ENCODE results near the gene CTSC.

The CTSC gene

DNA sequence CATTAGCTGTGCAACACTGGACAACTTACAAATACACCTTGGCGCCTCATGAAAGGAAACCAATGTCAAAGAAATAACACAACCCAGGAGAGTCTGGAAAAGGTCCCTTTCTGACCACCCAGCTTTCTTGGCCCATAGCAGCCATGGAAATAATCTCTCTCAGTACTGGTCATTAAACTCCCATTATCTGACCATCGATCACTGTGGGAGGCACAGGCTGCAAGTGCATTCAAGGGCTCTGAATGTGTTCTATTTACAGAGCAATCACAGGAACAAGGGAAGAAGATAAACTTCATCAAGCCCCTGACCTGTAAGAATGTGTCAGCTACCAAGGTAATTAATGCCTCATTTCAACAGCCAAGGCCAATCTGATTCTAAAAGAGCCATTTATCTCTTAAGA is 40.1 kb downstream of the CTSC start:
- Mint-ChIP-seq H3K4me1 (ENCODE audit: low read depth) (peaks cover 3% of the 10 kb centered on the region), H3K27me3 (no peaks in the 10 kb centered on the region), H3K27ac (no peak overlapping the region), H3K4me3 (no peak overlapping the region), H3K36me3 (peaks cover 34% of the 10 kb centered on the region), H3K9me3 (ENCODE audit: low read depth) (no peaks in the 10 kb centered on the region)

DNA sequence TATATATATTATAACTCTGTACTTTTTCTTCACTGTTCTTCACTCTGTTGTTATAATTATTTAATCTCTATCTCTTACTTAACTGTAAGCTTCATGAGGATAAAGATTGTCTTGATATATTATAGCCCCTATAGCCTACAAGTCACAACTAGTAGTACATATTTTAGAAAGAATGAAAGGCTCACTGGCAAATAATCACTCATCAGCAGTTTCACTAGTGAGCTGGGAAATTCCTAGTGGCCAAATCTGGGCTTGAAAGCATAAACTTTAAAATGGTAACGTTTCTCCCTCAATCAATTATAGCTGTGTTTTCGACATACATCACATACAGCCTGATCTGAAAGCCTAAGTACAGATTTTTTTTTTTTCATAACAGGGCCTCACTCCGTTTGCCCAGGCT is 42.5 kb downstream of the CTSC start:
- Mint-ChIP-seq H3K27ac (no peak overlapping the region), H3K36me3 (peaks cover 33% of the 10 kb centered on the region), H3K4me1 (ENCODE audit: low read depth) (peaks cover 3% of the 10 kb centered on the region), H3K27me3 (no peaks in the 10 kb centered on the region), H3K9me3 (ENCODE audit: low read depth) (no peaks in the 10 kb centered on the region), H3K4me3 (no peak overlapping the region)

DNA sequence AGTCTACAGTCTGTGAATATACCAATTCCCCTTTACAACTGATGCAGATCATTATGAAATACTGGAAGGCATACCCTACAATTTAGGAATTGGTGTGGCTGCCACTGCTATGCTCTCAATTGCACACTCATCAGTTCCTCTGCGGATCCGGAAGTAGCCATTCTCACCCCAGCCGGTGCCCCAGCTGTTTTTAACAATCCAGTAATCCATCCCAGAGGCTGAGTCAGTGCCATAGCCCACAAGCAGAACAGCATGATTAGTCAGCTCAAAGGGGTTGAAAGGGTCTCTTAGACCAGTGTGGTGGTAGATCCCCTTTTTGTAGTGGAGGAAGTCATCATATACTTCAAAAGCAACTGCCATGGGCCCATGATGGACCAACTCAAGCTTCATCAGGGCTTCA is 43.6 kb downstream of the CTSC start:
- Mint-ChIP-seq H3K27ac (no peak overlapping the region), H3K4me3 (no peak overlapping the region), H3K9me3 (ENCODE audit: low read depth) (no peaks in the 10 kb centered on the region), H3K36me3 (peaks cover 36% of the 10 kb centered on the region), H3K4me1 (ENCODE audit: low read depth) (peaks cover 3% of the 10 kb centered on the region), H3K27me3 (no peaks in the 10 kb centered on the region)

DNA sequence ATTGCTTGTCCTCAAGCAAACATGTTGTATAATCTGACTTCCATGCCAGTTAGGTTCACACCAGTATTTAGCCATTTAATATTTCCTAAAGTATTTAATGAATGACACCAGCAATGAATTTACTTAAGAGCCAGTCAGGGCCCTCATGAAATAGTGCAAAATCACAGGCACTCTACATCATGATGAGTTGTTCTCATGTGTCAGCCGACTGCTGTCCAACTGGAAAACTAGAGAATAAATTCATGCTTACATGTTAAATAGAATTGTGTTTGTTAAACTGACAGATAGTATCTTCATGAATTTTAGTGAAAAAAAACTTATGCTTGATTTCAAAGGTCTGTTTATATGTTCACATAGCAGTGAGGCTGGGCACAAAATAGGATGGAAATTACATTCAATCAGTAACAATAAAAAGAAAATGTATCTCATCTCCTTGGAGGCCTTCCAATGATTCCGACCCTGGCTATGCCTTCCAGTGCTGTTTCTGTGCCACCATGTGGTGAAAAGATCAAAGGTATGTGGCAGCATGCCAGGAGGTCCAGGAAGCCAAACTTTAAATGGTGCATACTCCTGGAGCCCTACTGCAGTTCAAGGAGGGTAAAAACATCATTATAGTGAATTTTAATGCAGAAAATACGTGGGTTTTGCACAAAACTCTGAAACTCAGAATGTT is 45.2 kb downstream of the CTSC start:
- Mint-ChIP-seq H3K36me3 (peaks cover 45% of the 10 kb centered on the region), H3K27ac (no peak overlapping the region), H3K4me3 (no peak overlapping the region), H3K4me1 (ENCODE audit: low read depth) (peaks cover 3% of the 10 kb centered on the region), H3K27me3 (no peaks in the 10 kb centered on the region), H3K9me3 (ENCODE audit: low read depth) (peaks cover 11% of the 10 kb centered on the region)

DNA sequence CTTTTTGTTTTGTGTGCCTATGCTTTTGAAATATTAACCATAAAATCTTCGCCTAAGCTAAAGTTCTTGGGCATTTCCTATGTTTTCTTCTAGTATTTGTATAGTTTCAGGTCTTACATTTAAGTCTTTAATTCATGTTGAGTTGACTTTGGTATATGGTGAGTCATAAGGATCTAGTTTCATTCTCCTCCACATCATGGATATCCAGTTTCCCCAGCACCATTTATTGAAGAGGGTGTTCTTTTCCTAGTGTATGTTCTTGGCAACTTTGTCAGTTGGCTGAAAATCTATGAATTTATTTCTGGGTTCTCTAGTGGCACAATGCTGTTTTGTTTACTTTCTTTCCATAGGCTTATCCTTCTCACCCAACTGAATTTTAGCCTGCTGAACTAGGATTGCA is 49.0 kb downstream of the CTSC start:
- Mint-ChIP-seq H3K4me3 (no peak overlapping the region), H3K9me3 (ENCODE audit: low read depth) (peaks cover 11% of the 10 kb centered on the region), H3K36me3 (peaks cover 30% of the 10 kb centered on the region), H3K4me1 (ENCODE audit: low read depth) (peaks cover 3% of the 10 kb centered on the region), H3K27ac (no peak overlapping the region), H3K27me3 (no peaks in the 10 kb centered on the region)

DNA sequence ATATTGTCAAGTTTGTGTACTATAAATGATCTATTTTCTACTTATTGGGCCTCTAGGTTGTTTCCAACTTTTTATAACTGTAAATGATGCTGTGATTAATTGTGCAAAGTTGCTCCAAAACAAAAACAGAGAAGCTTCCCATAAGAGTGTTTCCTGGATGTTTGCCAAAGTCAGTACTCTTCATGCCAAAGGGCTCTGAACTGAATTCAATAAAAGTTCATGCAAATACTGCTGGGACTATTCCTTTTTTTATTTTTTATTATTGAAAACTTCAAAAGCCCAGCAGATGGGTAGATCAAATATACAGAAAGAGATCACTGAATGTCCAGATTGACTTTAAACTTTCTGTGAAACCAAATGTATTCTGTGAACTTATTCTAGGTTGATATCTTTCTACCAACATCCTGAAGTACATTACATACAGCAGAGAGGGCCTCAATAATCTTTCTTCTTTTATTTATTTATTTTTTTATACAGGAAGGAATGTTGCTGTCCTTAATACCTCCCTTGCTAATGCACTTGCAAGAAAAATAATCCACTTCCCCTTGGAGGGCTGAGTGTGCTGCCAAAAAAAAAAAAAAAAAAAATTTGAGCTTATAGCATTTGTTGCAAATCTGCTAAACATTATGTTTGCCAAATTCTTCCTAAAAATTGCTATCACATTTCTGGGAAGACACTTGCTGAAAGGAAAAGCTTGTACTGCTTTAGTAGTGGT is 53.0 kb downstream of the CTSC start:
- Mint-ChIP-seq H3K27ac (no peak overlapping the region), H3K36me3 (peaks cover 27% of the 10 kb centered on the region), H3K4me1 (ENCODE audit: low read depth) (no peaks in the 10 kb centered on the region)

DNA sequence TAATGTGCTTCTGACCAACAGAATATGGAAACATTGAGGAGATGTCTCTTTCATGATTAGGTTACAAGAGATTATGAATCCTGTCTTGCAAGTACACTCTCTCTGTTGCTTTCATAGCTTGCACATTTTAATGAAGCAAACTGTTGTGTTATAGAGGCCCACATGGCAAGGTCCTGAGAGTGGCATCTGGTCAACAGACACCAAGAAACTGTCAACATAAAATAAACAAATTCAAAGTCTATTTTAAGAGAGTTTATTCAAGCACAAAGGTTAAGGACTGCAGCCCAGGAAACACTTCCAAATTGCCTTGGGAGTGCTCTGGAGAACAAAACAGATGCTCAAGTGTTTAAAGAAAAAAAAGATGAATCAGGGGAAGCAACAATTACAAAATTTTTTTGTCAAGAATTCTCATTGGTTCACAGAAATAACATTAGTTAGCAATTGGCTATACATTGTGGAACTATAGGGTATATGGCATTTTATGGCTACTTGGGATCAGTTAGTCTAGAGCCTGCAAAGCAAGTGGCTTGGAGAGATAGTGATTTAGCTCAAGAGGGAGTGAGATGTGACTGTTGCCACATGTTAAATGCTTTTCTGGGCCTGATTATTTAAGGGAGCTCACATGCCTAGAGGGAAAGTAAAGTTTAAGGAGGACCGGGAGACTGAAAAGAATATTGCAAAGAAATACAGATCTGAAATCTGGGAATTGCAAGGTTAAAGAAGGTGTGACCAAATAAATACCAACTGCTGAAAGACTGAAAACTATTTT is 54.6 kb downstream of the CTSC start:
- no peaks in the 10 kb centered on the region for H3K27me3 Mint-ChIP-seq

More for the DNA sequence above, 53.0 kb downstream of the CTSC start:
- Mint-ChIP-seq H3K9me3 (ENCODE audit: low read depth) (peaks cover 11% of the 10 kb centered on the region), H3K27me3 (no peaks in the 10 kb centered on the region), H3K4me3 (no peak overlapping the region)

DNA sequence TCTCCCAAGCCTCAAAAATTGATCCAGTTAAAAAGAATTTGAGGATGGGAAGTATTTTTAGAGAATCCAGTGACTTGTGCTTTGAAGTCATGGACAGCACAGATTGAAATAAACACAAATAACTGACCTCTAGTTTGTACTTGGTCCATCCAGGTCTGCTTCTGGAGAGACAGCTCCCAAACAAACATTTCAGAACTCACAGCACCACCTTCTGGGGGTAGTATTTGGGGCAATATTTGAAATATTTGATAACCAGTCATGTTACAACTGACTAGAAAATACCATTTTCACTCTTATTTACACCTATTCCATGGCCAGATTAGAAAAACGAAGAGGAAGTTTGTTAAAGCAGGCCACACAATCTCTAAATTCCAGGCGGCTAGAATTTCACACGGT is 56.2 kb downstream of the CTSC start:
- Mint-ChIP-seq H3K4me3 (no peak overlapping the region), H3K27me3 (no peaks in the 10 kb centered on the region), H3K36me3 (peaks cover 15% of the 10 kb centered on the region), H3K4me1 (ENCODE audit: low read depth) (no peaks in the 10 kb centered on the region), H3K9me3 (ENCODE audit: low read depth) (no peaks in the 10 kb centered on the region), H3K27ac (no peak overlapping the region)

More for the DNA sequence above, 54.6 kb downstream of the CTSC start:
- Mint-ChIP-seq H3K36me3 (peaks cover 19% of the 10 kb centered on the region), H3K27ac (no peak overlapping the region), H3K4me1 (ENCODE audit: low read depth) (no peaks in the 10 kb centered on the region), H3K4me3 (no peak overlapping the region), H3K9me3 (ENCODE audit: low read depth) (peaks cover 4% of the 10 kb centered on the region)

DNA sequence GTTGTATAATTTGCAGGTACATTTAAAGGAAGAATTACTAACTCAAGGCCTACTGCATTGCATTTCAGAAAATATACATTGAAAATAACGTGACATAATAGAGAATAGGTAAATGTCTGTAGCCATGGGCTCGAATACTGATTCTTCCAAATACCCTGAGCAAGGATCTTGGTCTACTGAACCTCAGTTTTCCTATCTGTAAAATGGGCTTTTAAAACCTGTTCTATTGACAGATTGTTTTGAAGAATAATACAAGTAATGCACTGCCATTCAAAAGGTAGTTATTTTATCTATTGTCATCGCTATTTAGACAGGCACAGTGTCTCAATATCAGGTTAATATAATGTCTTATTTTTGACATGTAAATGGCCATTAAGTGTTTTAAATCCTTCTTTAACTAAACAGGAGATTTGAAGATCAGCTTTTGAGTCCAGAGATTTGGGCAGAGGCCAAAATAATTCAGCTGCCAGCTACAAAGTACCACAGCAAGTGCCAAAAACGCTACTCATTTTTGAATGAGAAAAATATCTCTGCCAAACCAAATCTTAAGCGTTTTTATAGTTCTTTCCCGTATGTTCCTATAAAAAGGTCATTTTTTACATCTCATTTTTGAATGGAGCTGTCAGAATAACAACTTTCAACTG is 56.7 kb downstream of the CTSC start:
- H3K36me3 Mint-ChIP-seq, result peaks cover 15% of the 10 kb centered on the region
- no peak overlapping the region for H3K27ac Mint-ChIP-seq

DNA sequence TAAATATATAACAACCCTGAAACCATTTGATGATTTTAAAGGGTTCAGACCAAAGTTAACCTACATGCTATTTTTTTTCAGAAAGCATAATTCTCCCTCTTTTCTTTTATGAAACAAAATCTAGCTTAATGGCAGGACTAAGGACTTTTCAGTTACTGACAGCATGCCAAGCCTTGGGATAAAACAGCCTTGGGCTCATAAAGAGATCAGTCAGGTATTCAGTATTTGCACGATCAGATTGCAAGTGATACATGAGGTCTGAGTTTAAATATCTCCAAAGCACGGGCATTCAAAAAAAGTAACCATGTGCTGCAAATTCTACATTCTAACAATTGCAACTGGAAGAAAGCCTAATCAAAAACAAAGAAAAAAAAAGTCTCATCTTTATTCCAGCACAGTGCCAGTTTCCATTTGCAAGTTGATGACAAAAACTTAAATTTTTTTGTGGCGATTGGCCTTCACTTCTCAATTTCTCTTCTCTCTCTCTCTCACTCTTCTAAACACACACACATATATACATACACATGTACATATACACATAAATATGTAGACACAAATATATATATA is 60.1 kb downstream of the CTSC start:
- Mint-ChIP-seq H3K4me1 (ENCODE audit: low read depth) (no peaks in the 10 kb centered on the region), H3K4me3 (no peak overlapping the region), H3K36me3 (peaks cover 8% of the 10 kb centered on the region), H3K9me3 (ENCODE audit: low read depth) (no peaks in the 10 kb centered on the region), H3K27ac (no peak overlapping the region), H3K27me3 (no peaks in the 10 kb centered on the region)

More for the DNA sequence above, 56.7 kb downstream of the CTSC start:
- H3K27me3 Mint-ChIP-seq, result no peaks in the 10 kb centered on the region
- H3K4me1 Mint-ChIP-seq (ENCODE audit: low read depth), result no peaks in the 10 kb centered on the region
- H3K4me3 Mint-ChIP-seq, result no peak overlapping the region
- H3K9me3 Mint-ChIP-seq (ENCODE audit: low read depth), result no peaks in the 10 kb centered on the region

DNA sequence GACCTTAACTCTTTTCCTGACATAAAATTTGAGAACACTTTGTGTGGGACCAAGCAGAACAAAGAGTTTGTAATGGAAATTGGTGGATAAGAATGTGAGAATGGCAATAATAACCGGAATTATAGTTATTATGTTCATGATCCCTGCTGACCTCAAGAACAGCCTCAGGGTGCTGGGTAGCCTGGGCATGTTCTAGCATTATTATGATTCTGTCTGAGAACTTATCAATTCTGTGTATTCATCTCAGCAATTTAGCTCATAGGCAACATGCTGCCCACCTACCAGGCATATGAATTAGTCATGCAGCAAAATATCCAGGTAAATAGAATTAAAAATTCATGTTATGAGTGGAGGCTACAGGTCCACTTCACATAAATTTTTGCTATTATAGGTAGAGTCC is 61.9 kb downstream of the CTSC start:
- no peak overlapping the region for H3K4me3 Mint-ChIP-seq
- no peak overlapping the region for H3K27ac Mint-ChIP-seq
- peaks cover 12% of the 10 kb centered on the region for H3K36me3 Mint-ChIP-seq
- no peaks in the 10 kb centered on the region for H3K9me3 Mint-ChIP-seq (ENCODE audit: low read depth)
- H3K27me3 Mint-ChIP-seq, result no peaks in the 10 kb centered on the region
- H3K4me1 Mint-ChIP-seq (ENCODE audit: low read depth), result no peaks in the 10 kb centered on the region

DNA sequence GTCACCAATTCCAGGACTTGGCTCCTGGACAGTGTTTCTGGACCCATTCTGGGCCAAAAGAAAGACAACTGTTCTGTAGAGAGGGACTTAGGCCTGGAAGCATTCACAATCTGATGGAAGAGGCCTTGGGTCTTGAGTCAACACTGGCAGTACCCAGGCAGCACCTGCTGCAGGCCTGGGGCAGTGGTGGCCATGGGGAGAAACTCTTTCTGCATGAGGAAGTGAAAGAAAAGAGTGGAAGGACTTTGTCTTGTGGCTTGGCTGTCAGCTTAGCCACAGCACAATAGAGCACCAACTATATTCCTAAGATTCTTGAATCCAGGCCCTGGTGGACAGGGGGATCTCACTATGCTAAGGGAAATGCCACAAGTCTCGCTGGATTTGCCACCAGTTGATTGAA is 70.6 kb downstream of the CTSC start:
- no peaks in the 10 kb centered on the region for H3K4me1 Mint-ChIP-seq (ENCODE audit: low read depth)
- H3K27me3 Mint-ChIP-seq, result no peaks in the 10 kb centered on the region
- H3K27ac Mint-ChIP-seq, result no peak overlapping the region
- peaks cover 36% of the 10 kb centered on the region for H3K36me3 Mint-ChIP-seq
- no peaks in the 10 kb centered on the region for H3K9me3 Mint-ChIP-seq (ENCODE audit: low read depth)
- H3K4me3 Mint-ChIP-seq, result no peak overlapping the region

DNA sequence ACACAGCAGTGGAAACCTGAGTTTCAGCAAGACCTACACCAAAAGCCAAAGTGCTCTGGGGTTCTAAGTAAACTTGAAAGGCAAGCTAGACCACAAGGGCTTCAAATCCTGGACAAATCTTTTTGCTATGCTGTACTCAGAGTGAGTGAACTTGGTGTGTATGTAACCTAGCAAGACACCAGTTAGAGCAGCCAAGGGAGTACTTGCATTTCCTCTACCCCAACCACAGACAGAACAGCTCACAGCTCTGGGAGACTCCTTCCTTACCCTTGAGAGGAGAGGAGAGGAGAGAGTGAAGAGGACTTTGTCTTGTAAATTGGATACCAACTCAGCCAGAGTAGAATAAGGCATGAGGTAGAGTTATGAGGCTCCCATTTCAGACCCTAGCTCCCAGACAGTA is 71.4 kb downstream of the CTSC start:
- H3K27me3 Mint-ChIP-seq, result no peaks in the 10 kb centered on the region
- H3K9me3 Mint-ChIP-seq (ENCODE audit: low read depth), result peaks cover 7% of the 10 kb centered on the region
- H3K36me3 Mint-ChIP-seq, result peaks cover 39% of the 10 kb centered on the region

DNA sequence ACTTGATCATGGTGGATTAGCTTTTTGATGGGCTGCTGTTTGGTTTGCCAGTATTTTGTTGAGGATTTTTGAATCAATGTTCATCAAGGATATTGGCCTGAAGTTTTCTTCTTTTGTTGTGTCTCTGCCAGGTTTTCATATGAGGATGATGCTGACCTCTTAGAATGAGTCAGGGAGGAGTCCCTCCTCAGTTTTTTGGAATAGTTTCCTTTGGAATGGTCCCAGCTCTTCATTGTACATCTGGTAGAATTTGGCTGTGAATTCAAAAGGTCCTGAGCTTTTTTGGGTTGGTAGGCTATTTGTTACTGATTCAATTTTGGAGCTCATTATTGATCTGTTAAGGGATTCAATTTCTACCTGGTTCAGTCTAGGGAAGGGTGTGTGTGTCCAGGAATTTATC is 78.1 kb downstream of the CTSC start:
- H3K36me3 Mint-ChIP-seq, result peaks cover 32% of the 10 kb centered on the region
- H3K4me3 Mint-ChIP-seq, result no peak overlapping the region

More for the DNA sequence above, 71.4 kb downstream of the CTSC start:
- H3K4me1 Mint-ChIP-seq (ENCODE audit: low read depth), result no peaks in the 10 kb centered on the region
- H3K4me3 Mint-ChIP-seq, result no peak overlapping the region
- H3K27ac Mint-ChIP-seq, result no peak overlapping the region

More for the DNA sequence above, 78.1 kb downstream of the CTSC start:
- Mint-ChIP-seq H3K4me1 (ENCODE audit: low read depth) (no peaks in the 10 kb centered on the region), H3K27me3 (no peaks in the 10 kb centered on the region), H3K27ac (no peak overlapping the region), H3K9me3 (ENCODE audit: low read depth) (peaks cover 48% of the 10 kb centered on the region)

All from activated naive CD8-positive, alpha-beta T cell (primary cell).